Keratinocyte (primary cell): ENCODE measurements around the gene LAMB1. TPM values are rescaled to one million over a fixed set of nuclear protein-coding genes. Genes with fewer than 3 reads are reported as not detected.
"Not testable (repeated sequence)": the region's sequence is repeated elsewhere in the genome, so short reads cannot be mapped to it uniquely, and the experiment has no call there.

ENCODE experiments used
- DNase-seq: peaks from one replicate; pipeline ENCODE4 v3.0.0-alpha.2; 2011; ENCODE audit warnings: low read depth, missing footprints, low spot score
- FAIRE-seq: peaks from 2 replicates; lab custom pipeline; 2011; peaks lifted over from hg19 to GRCh38; lab: Jason Lieb, UNC
- H2AFZ ChIP-seq: 2 replicates; pipeline ENCODE4 v1.6.0; 2012; ENCODE audit warnings: low read length, control low read depth, inconsistent platforms; ENCODE audit not compliant: control insufficient read depth
- H3K27ac ChIP-seq: 2 replicates; pipeline ENCODE4 v1.5.1; 2011; ENCODE audit warnings: low read length; ENCODE audit not compliant: control insufficient read depth, insufficient read depth
- H3K27me3 ChIP-seq: 3 replicates; pipeline ENCODE4 v1.6.0; 2011; ENCODE audit warnings: low read length; ENCODE audit not compliant: control insufficient read depth, insufficient read depth; ENCODE audit errors: extremely low read depth
- H3K36me3 ChIP-seq, 2 experiments: 2 replicates in 1 of 2; 3 replicates in 1 of 2; pipeline ENCODE4 v1.5.1; 2011; ENCODE audit warnings: low read length in 2 of 2, mild to moderate bottlenecking in 1 of 2; ENCODE audit not compliant: control insufficient read depth in 2 of 2, insufficient read depth in 2 of 2; ENCODE audit errors: extremely low read depth in 1 of 2
- H3K4me1 ChIP-seq: 3 replicates; pipeline ENCODE4 v1.5.1; 2011; ENCODE audit warnings: low read length; ENCODE audit not compliant: control insufficient read depth, insufficient read depth; ENCODE audit errors: extremely low read depth
- H3K4me2 ChIP-seq: 3 replicates; pipeline ENCODE4 v1.6.0; 2011; ENCODE audit warnings: low read depth, low read length; ENCODE audit not compliant: control insufficient read depth, insufficient read depth; ENCODE audit errors: extremely low read depth
- H3K4me3 ChIP-seq, 3 experiments: fragments of 200-600 bp in 1 of 3; sonication (generic) in 1 of 3; 2 replicates in 2 of 3; 3 replicates in 1 of 3; pipeline ENCODE4 v1.5.1; 2011 to 2016; ENCODE audit warnings: low read length in 3 of 3, mild to moderate bottlenecking in 3 of 3, control low read depth in 2 of 3, inconsistent platforms in 1 of 3, low read depth in 1 of 3, mixed read lengths in 1 of 3, mixed run types in 1 of 3, moderate library complexity in 1 of 3; ENCODE audit not compliant: control insufficient read depth in 2 of 3, insufficient read depth in 2 of 3; ENCODE audit errors: extremely low read depth in 1 of 3
- H3K79me2 ChIP-seq: 2 replicates; pipeline ENCODE4 v1.6.0; 2012; ENCODE audit warnings: low read length; ENCODE audit not compliant: control insufficient read depth, insufficient read depth
- H3K9ac ChIP-seq: 3 replicates; pipeline ENCODE4 v1.6.0; 2011; ENCODE audit warnings: low read length; ENCODE audit not compliant: control insufficient read depth, insufficient read depth; ENCODE audit errors: extremely low read depth
- H3K9me1 ChIP-seq: 3 replicates; pipeline ENCODE4 v1.6.0; 2011; ENCODE audit warnings: low read length; ENCODE audit not compliant: control insufficient read depth, insufficient read depth; ENCODE audit errors: extremely low read depth
- H3K9me3 ChIP-seq: 2 replicates; pipeline ENCODE4 v1.5.1; 2012; ENCODE audit warnings: low read depth, low read length; ENCODE audit not compliant: control insufficient read depth
- H4K20me1 ChIP-seq: 3 replicates; pipeline ENCODE4 v1.6.0; 2011; ENCODE audit warnings: low read length; ENCODE audit not compliant: control insufficient read depth, insufficient read depth; ENCODE audit errors: extremely low read depth
- CTCF ChIP-seq, 3 experiments: IDR thresholded peaks in 1 of 3; conservative IDR thresholded peaks in 1 of 3; optimal IDR thresholded peaks in 1 of 3; 2 replicates in 2 of 3; 3 replicates in 1 of 3; pipeline versions ENCODE3 to v1.5.1; 2011; ENCODE audit warnings: low read length in 3 of 3, mild to moderate bottlenecking in 3 of 3, moderate library complexity in 2 of 3, control low read depth in 1 of 3, inconsistent platforms in 1 of 3; ENCODE audit not compliant: insufficient read depth in 2 of 3; ENCODE audit errors: extremely low read depth in 1 of 3
- EZH2 ChIP-seq: IDR thresholded peaks from one replicate; pipeline ENCODE4 v1.6.1; 2012; ENCODE audit warnings: inconsistent platforms, mild to moderate bottlenecking, low read length, moderate library complexity
- dilution Hi-C: fragments of 300-500 bp; cut with MboI; formaldehyde crosslinking; loops from one replicate; pipeline ENCODE4 v1.7.0; 2020; ENCODE audit warnings: low sequenced_read_pairs; ENCODE audit not compliant: extremely low pct_ligation_motif_present
- polyA plus RNA-seq, 5 experiments: library from polyadenylated mRNA; depleted of rRNA in 3 of 5; stranded (reverse) in 3 of 5; stranded (forward) in 1 of 5; unstranded in 1 of 5; fragments of >200 nt; gene quantifications; 1 replicate in 1 of 5; 2 replicates in 3 of 5; 3 replicates in 1 of 5; pipeline versions ENCODE4 v1.2.1 to v1.2.3, GENCODE V29; 2011 to 2012; ENCODE audit warnings: missing spikeins in 2 of 5, low read depth in 1 of 5, low replicate concordance in 1 of 5

LAMB1 gene
- polyA plus RNA-seq, 1 donor (not counting 4 experiments of a cell fraction or from before 2014, with no cell fraction given), result 97.9 TPM

DNA sequence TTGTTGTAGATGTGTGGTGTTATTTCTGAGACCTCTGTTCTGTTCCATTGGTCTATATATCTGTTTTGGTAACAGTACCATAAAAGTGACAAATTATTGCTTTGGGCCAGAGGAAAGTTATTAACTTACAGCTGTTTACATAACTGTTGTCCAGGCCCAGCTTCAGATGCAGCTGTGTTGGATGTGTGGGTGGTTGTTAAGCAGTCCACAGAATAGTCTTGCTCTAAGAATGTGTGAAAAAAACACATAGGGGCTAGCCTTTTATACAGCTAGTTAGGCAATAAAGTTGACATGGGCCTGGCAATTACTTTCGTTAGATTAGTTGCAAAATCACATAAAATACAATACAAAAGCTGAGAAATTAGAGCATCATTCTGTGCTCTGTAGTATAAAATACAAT lies 80.1 kb downstream of the LAMB1 start:
- no peak for FAIRE-seq
- H3K36me3 ChIP-seq, result peaks cover 21 to 36% of the 10 kb centered on the region in 2 experiments
- dilution Hi-C loops, result no loop called here

DNA sequence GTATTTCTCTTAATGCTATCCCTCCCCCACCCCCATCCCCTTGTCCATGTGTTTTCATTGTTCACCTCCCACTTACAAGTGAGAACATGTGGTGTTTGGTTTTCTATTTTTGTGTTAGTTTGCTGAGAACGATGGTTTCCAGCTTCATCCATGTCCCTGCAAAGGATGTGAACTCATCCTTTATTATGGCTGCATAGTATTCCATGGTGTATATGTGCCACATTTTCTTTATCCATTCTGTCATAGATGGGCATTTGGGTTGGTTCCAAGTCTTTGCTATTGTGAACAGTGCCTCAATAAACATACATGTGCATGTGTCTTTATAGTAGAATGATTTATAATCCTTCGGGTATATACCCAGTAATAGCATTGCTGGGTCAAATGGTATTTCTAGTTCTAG lies 81.1 kb downstream of the LAMB1 start:
- H3K9me1 ChIP-seq, H3K4me3 ChIP-seq, H3K27me3 ChIP-seq, H3K4me2 ChIP-seq, FAIRE-seq, H4K20me1 ChIP-seq, H3K9ac ChIP-seq, H3K79me2 ChIP-seq, DNase-seq, H3K9me3 ChIP-seq, H3K27ac ChIP-seq, dilution Hi-C loops, H3K4me1 ChIP-seq, H2AFZ ChIP-seq: not testable (repeated sequence)
- peaks cover 20 to 35% of the 10 kb centered on the region in 2 experiments for H3K36me3 ChIP-seq

More for the DNA sequence above, 80.1 kb downstream of the LAMB1 start:
- TF ChIP-seq CTCF (optimal IDR thresholded peaks at IDR 0.05 in 1 of 3, IDR thresholded peaks at IDR 0.05 in 1 of 3, conservative IDR thresholded peaks at IDR 0.05 in 1 of 3; ENCODE audit: extremely low read depth in 1 of 3, insufficient read depth in 2 of 3, low read length in 3 of 3) (no peak), EZH2 (no peak)
- Histone ChIP-seq H3K4me3 (no peak overlapping the region), H3K27me3 (no peaks in the 10 kb centered on the region), H3K79me2 (no peaks in the 10 kb centered on the region), H3K9me1 (no peaks in the 10 kb centered on the region), H2AFZ (no peak overlapping the region), H3K9ac (no peak overlapping the region), H3K9me3 (no peaks in the 10 kb centered on the region), H3K4me1 (peaks cover 2% of the 10 kb centered on the region), H4K20me1 (no peaks in the 10 kb centered on the region), H3K27ac (no peak overlapping the region), H3K4me2 (no peak overlapping the region)
- no peak for DNase-seq
